NCI-H510A treated with DMSO at 0.1 percent for 48 hours (cell line): ENCODE measurements around the gene ZFP69.
A peak's percentile ranks its signal among the peaks of the same experiment; 100 is the strongest.

ENCODE experiments used
- DNase-seq: peaks from one replicate; lab custom pipeline; 2025; lab: John Stamatoyannopoulos, UW

The ZFP69 gene

GRCh38 chr1:40508375-40509341 lies 31.6 kb downstream of the ZFP69 start, which contains the start of gene EXO5:
Gene EXO5 (plus strand): TSS chr1:40508767. CDS start chr1:40514545, 5,778 bp downstream.
- peak; percentile 95 for DNase-seq

DNA sequence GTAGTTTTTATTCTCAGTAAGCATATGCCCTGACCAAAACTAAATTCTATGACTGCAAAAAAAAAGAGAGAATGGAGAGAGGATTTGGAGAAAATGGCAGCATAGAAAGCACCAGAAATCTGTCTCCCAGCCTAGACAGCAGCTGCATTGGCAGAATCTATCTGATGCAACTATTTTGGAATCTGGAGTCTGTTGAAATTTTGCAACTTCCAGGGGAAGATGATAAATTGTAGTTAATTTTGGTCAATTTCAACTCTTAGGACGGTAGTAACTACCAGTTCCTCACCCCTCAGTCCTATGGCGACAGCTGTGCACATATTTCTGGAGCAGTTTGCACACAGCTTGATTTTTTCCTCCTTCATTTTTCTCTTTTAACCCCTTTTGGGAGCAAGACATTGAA lies 42.4 kb downstream of the ZFP69 start:
- no peak for DNase-seq

- DNase-seq, result no peak
These were observed 53.8 kb downstream of the ZFP69 start for GRCh38 chr1:40530735-40531380.

DNA sequence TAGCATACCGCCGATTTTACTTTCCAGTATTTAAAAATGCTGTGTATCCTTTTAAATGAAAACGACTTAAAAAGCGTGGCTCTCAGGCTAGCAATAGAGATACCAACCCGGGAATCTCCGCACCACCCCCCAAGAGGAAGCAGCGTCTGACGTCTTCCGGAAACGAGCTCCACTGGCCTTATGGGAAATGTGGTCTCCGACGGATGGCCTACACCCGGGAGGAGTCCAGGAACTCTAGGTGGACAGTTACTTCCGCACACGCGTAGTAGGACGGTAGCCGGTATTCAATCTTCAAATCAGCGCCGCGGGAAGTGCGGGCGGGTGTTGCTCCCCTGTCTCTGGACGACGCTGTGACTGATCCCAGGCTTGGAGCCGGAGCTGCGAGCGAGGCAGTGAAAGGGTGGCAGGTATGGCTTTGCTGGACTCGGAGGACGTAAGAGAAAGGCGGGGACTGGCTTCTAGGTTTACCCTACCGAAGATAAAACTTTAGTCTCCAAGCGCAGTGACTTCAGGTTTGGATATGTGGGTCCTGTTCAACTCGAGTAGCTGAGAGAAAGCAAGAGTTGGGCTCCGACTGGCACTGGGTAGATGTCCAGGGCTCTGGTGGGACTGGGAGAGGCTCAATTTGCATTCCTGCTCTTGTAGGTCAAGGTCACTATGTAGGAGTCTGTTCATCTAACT lies 54.4 kb downstream of the ZFP69 start, which contains the start of gene ZNF684:
ZNF684 (plus strand) TSS at position 257 of the 681 bp plus-strand sequence. CDS start 1,530 bp downstream, outside the sequence.
- DNase-seq, result peak; percentile 100

DNA sequence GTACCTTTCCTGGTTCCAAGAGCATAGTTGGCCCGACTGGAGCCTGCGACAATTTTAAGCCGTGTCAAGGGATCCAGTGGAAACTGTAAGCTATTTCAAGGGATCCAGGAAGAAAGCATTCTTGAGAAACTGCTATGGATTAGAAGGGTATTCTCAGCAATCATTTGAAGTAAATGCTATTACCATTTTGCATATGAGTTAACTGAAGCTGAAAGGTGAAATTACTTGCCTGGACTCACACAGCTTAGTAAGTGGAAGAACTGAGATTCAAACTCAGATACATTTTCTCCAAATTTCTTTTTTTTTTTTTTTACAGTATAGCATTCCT lies 54.9 kb downstream of the ZFP69 start:
- no peak for DNase-seq

DNA sequence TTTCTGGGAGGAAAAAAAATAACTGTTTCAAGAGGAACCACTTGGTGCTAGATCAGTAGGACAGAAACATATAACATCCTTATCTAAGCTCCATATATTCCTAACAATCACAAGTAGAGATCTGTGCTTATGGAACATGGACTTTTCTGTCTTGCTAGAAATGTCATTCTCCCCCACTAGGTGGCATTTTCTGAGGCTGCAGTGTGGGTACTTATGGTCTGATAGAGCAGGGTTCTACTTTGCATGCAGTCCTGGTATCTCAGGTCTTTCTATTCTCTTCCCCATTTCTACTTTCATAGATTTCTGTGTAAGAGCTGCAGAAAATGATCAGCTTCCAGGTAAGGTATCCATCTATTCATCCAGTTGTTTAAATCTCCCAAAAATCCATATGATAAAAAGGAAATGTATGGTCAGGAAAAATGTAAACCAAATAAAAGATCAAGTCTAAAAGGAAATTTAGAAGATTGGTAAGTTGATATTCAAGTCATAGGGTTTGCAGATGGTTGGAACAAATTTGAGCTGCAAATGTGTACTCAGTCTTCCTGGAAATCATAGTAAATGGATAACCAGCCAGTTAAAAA lies 55.8 kb downstream of the ZFP69 start:
- DNase-seq, result peak; percentile 92

- DNase-seq, result no peak
These were observed 57.5 kb downstream of the ZFP69 start for GRCh38 chr1:40534589-40534988.

GRCh38 chr1:40535732-40536131 lies 58.6 kb downstream of the ZFP69 start:
- DNase-seq, result no peak

DNA sequence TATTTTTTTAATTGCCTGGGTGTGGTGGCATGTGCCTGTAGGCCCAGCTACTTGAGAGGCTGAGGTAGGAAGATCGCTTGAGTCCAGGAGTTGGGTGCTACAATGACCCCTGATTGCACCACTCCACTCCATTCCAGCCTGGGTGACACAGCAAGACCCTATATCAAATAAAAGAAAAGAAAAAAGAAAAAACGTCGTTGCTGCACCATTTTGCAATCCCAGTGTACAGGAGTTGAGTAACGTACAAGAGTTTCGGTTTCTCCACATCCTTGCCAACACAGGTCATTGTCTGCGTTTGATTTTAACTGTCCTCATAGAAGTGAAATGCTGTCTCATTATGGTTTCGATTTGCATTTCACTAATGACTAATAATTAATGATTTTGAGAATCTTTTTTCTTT lies 62.2 kb downstream of the ZFP69 start:
- DNase-seq, result no peak
